ENCODE results near the gene NEK7. TPM values are rescaled to one million over a fixed set of nuclear protein-coding genes. Genes with fewer than 3 reads are reported as not detected.

Gene NEK7
- total RNA-seq, 6 donors from 2014 or later: 55.3 to 137 (median 112) TPM

DNA sequence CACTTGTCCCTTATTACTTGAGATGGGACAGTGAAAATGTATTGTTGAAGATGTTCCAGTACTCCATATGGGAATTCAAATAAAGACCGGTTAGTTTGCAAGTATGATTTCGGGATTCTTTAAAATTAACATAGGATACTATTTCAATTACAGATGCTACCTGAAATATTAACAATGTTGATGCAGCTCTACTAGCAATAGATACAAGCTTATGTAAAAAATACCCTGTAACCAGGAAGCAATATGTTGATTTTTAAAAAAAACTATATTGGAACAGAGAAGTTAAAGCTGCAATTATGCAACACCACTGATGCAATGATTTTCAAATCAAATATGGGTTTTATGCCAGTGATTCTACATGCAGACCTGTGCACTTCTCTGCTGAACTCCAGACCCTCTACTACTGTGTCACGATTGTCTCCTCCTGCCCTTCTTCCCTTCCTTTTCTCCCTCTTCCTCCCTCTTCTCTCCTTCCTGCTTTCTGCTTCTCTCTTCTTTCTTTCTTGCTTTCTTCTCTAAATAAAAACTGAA, 204.5 kb downstream of the NEK7 start:
- DNase-seq: no peak
- no peak for TF ChIP-seq POLR2AphosphoS5 (IDR thresholded peaks at IDR 0.05)
- TF ChIP-seq EP300 (IDR thresholded peaks at IDR 0.05): no peak
- TF ChIP-seq, protein P1, sequence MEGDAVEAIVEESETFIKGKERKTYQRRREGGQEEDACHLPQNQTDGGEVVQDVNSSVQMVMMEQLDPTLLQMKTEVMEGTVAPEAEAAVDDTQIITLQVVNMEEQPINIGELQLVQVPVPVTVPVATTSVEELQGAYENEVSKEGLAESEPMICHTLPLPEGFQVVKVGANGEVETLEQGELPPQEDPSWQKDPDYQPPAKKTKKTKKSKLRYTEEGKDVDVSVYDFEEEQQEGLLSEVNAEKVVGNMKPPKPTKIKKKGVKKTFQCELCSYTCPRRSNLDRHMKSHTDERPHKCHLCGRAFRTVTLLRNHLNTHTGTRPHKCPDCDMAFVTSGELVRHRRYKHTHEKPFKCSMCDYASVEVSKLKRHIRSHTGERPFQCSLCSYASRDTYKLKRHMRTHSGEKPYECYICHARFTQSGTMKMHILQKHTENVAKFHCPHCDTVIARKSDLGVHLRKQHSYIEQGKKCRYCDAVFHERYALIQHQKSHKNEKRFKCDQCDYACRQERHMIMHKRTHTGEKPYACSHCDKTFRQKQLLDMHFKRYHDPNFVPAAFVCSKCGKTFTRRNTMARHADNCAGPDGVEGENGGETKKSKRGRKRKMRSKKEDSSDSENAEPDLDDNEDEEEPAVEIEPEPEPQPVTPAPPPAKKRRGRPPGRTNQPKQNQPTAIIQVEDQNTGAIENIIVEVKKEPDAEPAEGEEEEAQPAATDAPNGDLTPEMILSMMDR (IDR thresholded peaks at IDR 0.05): no peak
- no peak for TF ChIP-seq POLR2A (IDR thresholded peaks at IDR 0.05)
- Histone ChIP-seq H3K27me3 (no peaks in the 10 kb centered on the region), H3K4me1 (no peaks in the 10 kb centered on the region), H3K4me3 (no peak overlapping the region), H3K27ac (no peak overlapping the region), H3K36me3 (no peaks in the 10 kb centered on the region), H3K9me3 (no peaks in the 10 kb centered on the region)
- ATAC-seq (ENCODE audit: low FRiP score in 2 of 2): no peak
- 77 to 83% methylated on average over 3 of the region's 3 CpGs for WGBS, 2 donors

DNA sequence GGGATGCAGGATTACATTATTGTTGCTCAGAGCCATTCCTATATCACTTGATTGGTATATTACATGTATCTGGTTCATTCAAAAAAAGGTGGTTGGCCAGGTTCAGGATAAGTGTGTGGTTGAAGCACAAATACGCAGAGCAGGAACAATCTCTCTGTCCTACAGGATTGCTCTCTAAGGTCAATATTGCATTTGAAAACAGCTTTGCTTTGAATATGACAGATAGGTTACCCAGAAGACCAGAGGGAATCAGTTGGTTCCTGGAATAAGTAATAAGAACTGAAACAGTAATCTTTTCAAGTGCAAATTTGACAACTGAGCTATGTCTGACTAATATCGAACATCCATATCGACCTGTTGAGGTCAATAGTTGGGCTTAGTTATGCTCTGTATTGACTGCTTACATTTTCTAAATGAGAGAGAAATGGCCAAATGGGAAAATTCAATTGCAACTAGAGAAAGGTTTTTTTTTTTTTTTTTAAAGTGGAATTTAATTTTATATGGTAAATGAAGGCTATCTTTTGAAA, 206.9 kb downstream of the NEK7 start:
- Histone ChIP-seq H3K4me1 (no peaks in the 10 kb centered on the region), H3K27me3 (no peaks in the 10 kb centered on the region), H3K36me3 (no peaks in the 10 kb centered on the region), H3K27ac (no peak overlapping the region), H3K9me3 (no peaks in the 10 kb centered on the region), H3K4me3 (no peak overlapping the region)
- TF ChIP-seq EP300 (IDR thresholded peaks at IDR 0.05) (no peak), POLR2AphosphoS5 (IDR thresholded peaks at IDR 0.05) (no peak), POLR2A (IDR thresholded peaks at IDR 0.05) (no peak)
- TF ChIP-seq, protein P1 (IDR thresholded peaks at IDR 0.05): no peak
- 77 to 83% methylated on average over 3 of the region's 3 CpGs for WGBS, 2 donors
- ATAC-seq (ENCODE audit: low FRiP score in 2 of 2) (no peak), DNase-seq (no peak)

DNA sequence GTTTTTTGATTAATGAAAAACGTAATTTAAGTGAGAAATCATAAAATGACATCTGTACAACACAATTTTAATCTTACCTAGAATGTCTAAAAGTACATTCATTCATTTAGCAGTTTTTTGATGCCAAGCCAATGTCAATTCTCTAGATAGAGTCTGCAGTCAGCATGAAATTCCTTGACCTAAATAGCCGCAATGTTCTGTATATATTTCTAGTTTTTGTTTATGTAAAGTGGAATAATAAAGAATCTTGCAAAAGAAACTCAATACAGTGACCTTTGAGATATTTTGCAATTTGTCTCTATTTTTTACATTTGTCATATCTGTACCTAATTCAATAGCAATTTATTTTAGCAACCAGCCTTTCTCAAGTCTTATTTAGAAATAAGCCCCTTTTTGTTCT, 207.7 kb downstream of the NEK7 start:
- no peak overlapping the region for H3K27ac ChIP-seq
- no peaks in the 10 kb centered on the region for H3K9me3 ChIP-seq
- WGBS, 2 donors: 74 to 80% methylated on average over 2 of the region's 2 CpGs
- no peak for DNase-seq
- H3K36me3 ChIP-seq: no peaks in the 10 kb centered on the region
- ATAC-seq (ENCODE audit: low FRiP score in 2 of 2): no peak
- H3K4me3 ChIP-seq: no peak overlapping the region
- no peaks in the 10 kb centered on the region for H3K27me3 ChIP-seq
- no peak for TF ChIP-seq POLR2AphosphoS5 (IDR thresholded peaks at IDR 0.05)
- TF ChIP-seq, protein P1 (IDR thresholded peaks at IDR 0.05): no peak
- TF ChIP-seq POLR2A (IDR thresholded peaks at IDR 0.05): no peak
- TF ChIP-seq EP300 (IDR thresholded peaks at IDR 0.05): no peak
- no peaks in the 10 kb centered on the region for H3K4me1 ChIP-seq

DNA sequence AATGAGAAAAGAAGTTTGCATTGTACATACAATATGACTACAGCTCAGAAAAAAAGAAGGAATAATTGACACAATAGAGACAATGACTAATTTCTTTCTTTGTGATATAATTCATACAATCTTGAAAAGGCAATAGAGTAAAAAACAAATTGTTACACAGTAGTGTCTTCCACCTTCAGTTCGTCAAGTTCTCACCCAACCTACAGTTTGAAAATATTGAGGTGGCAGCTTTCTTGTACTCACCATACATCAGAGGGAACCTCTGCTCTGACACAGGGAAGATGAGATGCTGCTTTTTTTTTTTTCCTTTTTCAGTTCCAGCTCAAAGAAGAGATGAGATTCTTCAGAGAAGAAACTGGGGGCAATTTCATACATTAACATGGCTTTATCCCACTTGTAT, 210.5 kb downstream of the NEK7 start:
- 48 to 89% methylated on average over 1 of the region's 1 CpG for WGBS, 2 donors
- no peak for ATAC-seq (ENCODE audit: low FRiP score in 2 of 2)

More for the DNA sequence above, 210.5 kb downstream of the NEK7 start:
- no peaks in the 10 kb centered on the region for H3K4me1 ChIP-seq
- DNase-seq: no peak
- H3K27me3 ChIP-seq: no peaks in the 10 kb centered on the region
- no peak for TF ChIP-seq EP300 (IDR thresholded peaks at IDR 0.05)
- no peak for TF ChIP-seq POLR2A (IDR thresholded peaks at IDR 0.05)
- no peak for TF ChIP-seq POLR2AphosphoS5 (IDR thresholded peaks at IDR 0.05)
- TF ChIP-seq, protein P1 (IDR thresholded peaks at IDR 0.05): no peak
- H3K27ac ChIP-seq: no peak overlapping the region
- H3K9me3 ChIP-seq: no peaks in the 10 kb centered on the region
- H3K36me3 ChIP-seq: no peaks in the 10 kb centered on the region
- no peak overlapping the region for H3K4me3 ChIP-seq

Measured in upper lobe of left lung (tissue), 6 donors.